GM12891 (cell line): ENCODE data around the gene GPR160.

ENCODE experiments used
- DNase-seq: peaks from one replicate; pipeline ENCODE4 v3.0.0; 2011; ENCODE audit warnings: low spot score; ENCODE audit not compliant: insufficient read length
- FAIRE-seq: peaks from 2 replicates; lab custom pipeline; 2011; peaks lifted over from hg19 to GRCh38; lab: Jason Lieb, UNC
- PAX5 ChIP-seq: IDR thresholded peaks from 2 replicates; pipeline ENCODE4 v1.6.1; 2011; ENCODE audit warnings: low read length, moderate library complexity, mild to moderate bottlenecking; ENCODE audit not compliant: insufficient read depth, severe bottlenecking
- POLR2A ChIP-seq: IDR thresholded peaks from 2 replicates; pipeline ENCODE4 v1.6.1; 2011; ENCODE audit warnings: low read depth, low read length, control low read depth
- POLR2AphosphoS5 ChIP-seq: IDR thresholded peaks from 2 replicates; pipeline ENCODE4 v1.6.1; 2011; ENCODE audit warnings: low read depth, low read length, control low read depth
- POU2F2 ChIP-seq: IDR thresholded peaks from 2 replicates; pipeline ENCODE4 v1.6.1; 2011; ENCODE audit warnings: low read depth, mild to moderate bottlenecking, control low read depth, low read length, moderate library complexity
- SPI1 ChIP-seq: IDR thresholded peaks from 2 replicates; pipeline ENCODE4 v1.6.1; 2011; ENCODE audit warnings: low read depth, low read length, control low read depth
- TAF1 ChIP-seq: IDR thresholded peaks from 2 replicates; pipeline ENCODE4 v1.6.1; 2011; ENCODE audit warnings: low read depth, low read length, control low read depth

The GPR160 gene

GRCh38 chr3:170059447-170059846, 21.7 kb downstream of the GPR160 start:
- TF ChIP-seq POLR2A (no peak), SPI1 (no peak), TAF1 (no peak), POU2F2 (no peak), PAX5 (no peak), POLR2AphosphoS5 (no peak)
- FAIRE-seq: peak; percentile 71
- DNase-seq: no peak

GRCh38 chr3:170062068-170062467, 24.3 kb downstream of the GPR160 start:
- no peak for DNase-seq
- FAIRE-seq: no peak
- TF ChIP-seq SPI1: no peak

GRCh38 chr3:170062769-170063168, 25.0 kb downstream of the GPR160 start:
- no peak for DNase-seq
- no peak for TF ChIP-seq POU2F2
- TF ChIP-seq PAX5: no peak
- TF ChIP-seq SPI1: no peak
- TF ChIP-seq POLR2AphosphoS5: no peak
- no peak for TF ChIP-seq TAF1
- no peak for TF ChIP-seq POLR2A
- no peak for FAIRE-seq

- no peak for TF ChIP-seq SPI1
- no peak for TF ChIP-seq POLR2AphosphoS5
- TF ChIP-seq POU2F2: no peak
- no peak for TF ChIP-seq POLR2A
- no peak for TF ChIP-seq PAX5
- no peak for TF ChIP-seq TAF1
- DNase-seq (no peak), FAIRE-seq (no peak)
These were observed 25.9 kb downstream of the GPR160 start for GRCh38 chr3:170063691-170064090.

GRCh38 chr3:170064108-170064507, 26.3 kb downstream of the GPR160 start:
- no peak for FAIRE-seq
- TF ChIP-seq POU2F2: no peak
- TF ChIP-seq SPI1: no peak
- TF ChIP-seq TAF1: no peak
- TF ChIP-seq POLR2A: no peak
- TF ChIP-seq POLR2AphosphoS5: no peak
- no peak for TF ChIP-seq PAX5

GRCh38 chr3:170075441-170076091, 37.8 kb downstream of the GPR160 start:
- no peak for TF ChIP-seq SPI1
- DNase-seq (no peak), FAIRE-seq (no peak)

More at GRCh38 chr3:170064108-170064507, 26.3 kb downstream of the GPR160 start:
- DNase-seq: no peak

- FAIRE-seq (no peak), DNase-seq (no peak)
- TF ChIP-seq PAX5: no peak
- no peak for TF ChIP-seq POLR2AphosphoS5
- TF ChIP-seq TAF1: no peak
- no peak for TF ChIP-seq POLR2A
- TF ChIP-seq SPI1: no peak
These were observed 39.0 kb downstream of the GPR160 start for GRCh38 chr3:170076715-170077238.

- FAIRE-seq (no peak), DNase-seq (no peak)
- TF ChIP-seq TAF1 (no peak), PAX5 (no peak), POLR2AphosphoS5 (no peak; the same call in 1 of the 2 replicates), POLR2A (no peak)
These were observed 39.6 kb downstream of the GPR160 start for GRCh38 chr3:170077361-170077760.

GRCh38 chr3:170078620-170079281, 41.0 kb downstream of the GPR160 start:
- DNase-seq (no peak), FAIRE-seq (no peak)
- TF ChIP-seq TAF1 (no peak), POLR2A (0 out of 2 replicates have a peak, but pooled peaks have one; percentile 39)

GRCh38 chr3:170079536-170080165, 41.9 kb downstream of the GPR160 start:
- no peak for TF ChIP-seq POLR2AphosphoS5
- TF ChIP-seq TAF1: no peak
- TF ChIP-seq POLR2A: no peak
- TF ChIP-seq PAX5: no peak
- TF ChIP-seq POU2F2: no peak
- no peak for TF ChIP-seq SPI1
- FAIRE-seq: no peak

More at GRCh38 chr3:170079536-170080165, 41.9 kb downstream of the GPR160 start:
- DNase-seq: no peak
